Kidney epithelial cell (primary cell): ENCODE results near the gene DLG1. TPM values are rescaled to one million over a fixed set of nuclear protein-coding genes. Genes with fewer than 3 reads are reported as not detected.

Experiments
- DNase-seq: peaks from one replicate; pipeline ENCODE4 v3.0.0-alpha.2; 2010; ENCODE audit warnings: low read depth
- H3K27me3 ChIP-seq: 2 replicates; pipeline ENCODE4 v1.6.0; 2011; ENCODE audit warnings: low read length; ENCODE audit not compliant: control insufficient read depth, insufficient read depth
- H3K36me3 ChIP-seq: 2 replicates; pipeline ENCODE4 v1.5.1; 2011; ENCODE audit warnings: low read length; ENCODE audit not compliant: control insufficient read depth, insufficient read depth
- H3K4me3 ChIP-seq: 2 replicates; pipeline ENCODE4 v1.5.1; 2011; ENCODE audit warnings: low read depth, mild to moderate bottlenecking, control low read depth, low read length
- CTCF ChIP-seq: IDR thresholded peaks from 2 replicates; pipeline ENCODE4 v1.5.1; 2011; ENCODE audit warnings: mild to moderate bottlenecking, moderate library complexity, low read length, control low read depth, inconsistent platforms; ENCODE audit not compliant: insufficient read depth, poor library complexity, severe bottlenecking
- total RNA-seq: library from RNA; depleted of rRNA; stranded (reverse); fragments of >200 nt; gene quantifications from 2 replicates; pipeline ENCODE4 v1.2.3, GENCODE V29; 2015

Gene DLG1
- total RNA-seq, 1 donor from 2014 or later = 127 TPM

- Histone ChIP-seq H3K4me3 (no peak overlapping the region), H3K27me3 (no peaks in the 10 kb centered on the region), H3K36me3 (no peaks in the 10 kb centered on the region)
- no peak for TF ChIP-seq CTCF
- no peak for DNase-seq
Observed at GRCh38 chr3:197167549-197167948, 130.9 kb downstream of the DLG1 start.

GRCh38 chr3:197165890-197166289, 132.5 kb downstream of the DLG1 start:
- Histone ChIP-seq H3K4me3 (no peak overlapping the region), H3K36me3 (no peaks in the 10 kb centered on the region), H3K27me3 (no peaks in the 10 kb centered on the region)
- no peak for TF ChIP-seq CTCF
- no peak for DNase-seq

GRCh38 chr3:197155046-197155445, 143.4 kb downstream of the DLG1 start:
- TF ChIP-seq CTCF = no peak
- H3K27me3 ChIP-seq = no peaks in the 10 kb centered on the region
- H3K4me3 ChIP-seq = no peak overlapping the region
- DNase-seq = no peak
- no peaks in the 10 kb centered on the region for H3K36me3 ChIP-seq

- TF ChIP-seq CTCF = no peak
- Histone ChIP-seq H3K4me3 (no peak overlapping the region), H3K27me3 (no peaks in the 10 kb centered on the region), H3K36me3 (no peaks in the 10 kb centered on the region)
- peak; percentile 10 for DNase-seq
Observed at GRCh38 chr3:197151580-197151979, 146.8 kb downstream of the DLG1 start.

GRCh38 chr3:197149528-197149927, 148.9 kb downstream of the DLG1 start:
- Histone ChIP-seq H3K4me3 (no peak overlapping the region), H3K36me3 (no peaks in the 10 kb centered on the region), H3K27me3 (no peaks in the 10 kb centered on the region)
- DNase-seq = no peak
- no peak for TF ChIP-seq CTCF

GRCh38 chr3:197144188-197144587, 154.2 kb downstream of the DLG1 start:
- no peak for TF ChIP-seq CTCF
- Histone ChIP-seq H3K27me3 (no peaks in the 10 kb centered on the region), H3K4me3 (no peak overlapping the region), H3K36me3 (no peaks in the 10 kb centered on the region)
- DNase-seq = no peak
